GM21825 (cell line): ENCODE measurements around the gene RHD.
"Not testable (repeated sequence)": the region's sequence is repeated elsewhere in the genome, so short reads cannot be mapped to it uniquely, and the experiment has no call there.

Source experiments
- ATAC-seq: cut with Tn5 transposase; IDR thresholded peaks from one replicate; pipeline ENCODE4 v1.9.1; 2021; ENCODE audit warnings: mild to moderate bottlenecking, moderate library complexity; ENCODE audit not compliant: unreplicated experiment

Gene RHD

GRCh38 chr1:25272238-25272637 lies at the start of gene RHD:
RHD (plus strand) TSS chr1:25272509; CDS start chr1:25272548, 39 bp downstream.
- not testable (repeated sequence) for ATAC-seq

GRCh38 chr1:25222606-25223005 lies 49.7 kb upstream of the RHD start:
- no peak for ATAC-seq

- no peak for ATAC-seq
Observed at GRCh38 chr1:25223471-25223870, 48.8 kb upstream of the RHD start.

GRCh38 chr1:25232027-25232865 lies 40.1 kb upstream of the RHD start, which contains the start of gene SYF2:
SYF2 (minus strand) TSS chr1:25232502; CDS start chr1:25232467, 35 bp downstream.
- ATAC-seq: peak; percentile 75

- peak; percentile 54 for ATAC-seq
Observed at GRCh38 chr1:25232866-25233784, 39.2 kb upstream of the RHD start.

- not testable (repeated sequence) for ATAC-seq
Observed at GRCh38 chr1:25235411-25235810, 36.9 kb upstream of the RHD start.

GRCh38 chr1:25236261-25236660 lies 36.0 kb upstream of the RHD start:
- not testable (repeated sequence) for ATAC-seq

- no peak for ATAC-seq
Observed at GRCh38 chr1:25238046-25238445, 34.3 kb upstream of the RHD start.

GRCh38 chr1:25239681-25240541 lies 32.4 kb upstream of the RHD start:
- peak; percentile 69 for ATAC-seq

- ATAC-seq: no peak
Observed at GRCh38 chr1:25243907-25244306, 28.4 kb upstream of the RHD start.

GRCh38 chr1:25245393-25245792 lies 26.9 kb upstream of the RHD start:
- ATAC-seq: no peak

GRCh38 chr1:25245809-25246599 lies 26.3 kb upstream of the RHD start:
- no peak for ATAC-seq

GRCh38 chr1:25246600-25247023 lies 25.7 kb upstream of the RHD start:
- ATAC-seq: peak; percentile 6

GRCh38 chr1:25247024-25247828 lies 25.1 kb upstream of the RHD start, which contains the start of gene RSRP1:
RSRP1 (minus strand) TSS chr1:25247454; CDS start chr1:25246963, 491 bp downstream.
- ATAC-seq: peak; percentile 69

GRCh38 chr1:25247829-25248754 lies 24.2 kb upstream of the RHD start:
- peak; percentile 32 for ATAC-seq

- ATAC-seq: no peak
Observed at GRCh38 chr1:25253911-25254310, 18.4 kb upstream of the RHD start.

GRCh38 chr1:25255706-25256577 lies 16.4 kb upstream of the RHD start:
- ATAC-seq: no peak
